Panc1 (cell line): ENCODE data around the gene CCDC15. TPM values are rescaled to one million over a fixed set of nuclear protein-coding genes. Genes with fewer than 3 reads are reported as not detected.
"Not testable (repeated sequence)": the region's sequence is repeated elsewhere in the genome, so short reads cannot be mapped to it uniquely, and the experiment has no call there.

Source experiments
- ATAC-seq: fragments of 200-7000 bp; cut with Tn5 transposase; 2 replicates; pipeline ENCODE4 v1.9.1; 2020; ENCODE audit warnings: mild to moderate bottlenecking, moderate library complexity
- BruUV-seq: library from RNA; stranded (reverse); fragments of 400-500 nt; replicated peaks from 2 replicates; lab custom pipeline; 2021; lab: Mats Ljungman, UMichigan
- CTCF ChIA-PET: fragments of 300-600 bp; sonication (Branson Sonifier 250); formaldehyde crosslinking; loops from one replicate; lab custom pipeline; 2022; ENCODE audit warnings: antibody characterized with exemption; lab: Charles Lee
- POLR2A ChIA-PET: fragments of 300-600 bp; sonication (Branson Sonifier 250); formaldehyde crosslinking; loops from one replicate; lab custom pipeline; 2022; ENCODE audit warnings: antibody characterized with exemption; lab: Charles Lee
- DNase-seq: peaks from one replicate; pipeline ENCODE4 v3.0.0-alpha.2; 2010; ENCODE audit warnings: low read depth, low spot score
- H3K27ac ChIP-seq: 2 replicates; pipeline ENCODE4 v1.5.1; 2011; ENCODE audit warnings: mild to moderate bottlenecking, low read length, inconsistent platforms
- H3K27me3 ChIP-seq: fragments of 200-500 bp; sonication (Bioruptor generic); 2 replicates; pipeline ENCODE4 v1.6.0; 2014; ENCODE audit warnings: low read length, inconsistent platforms; ENCODE audit not compliant: control insufficient read depth, insufficient read depth
- H3K36me3 ChIP-seq: fragments of 200-500 bp; sonication (Bioruptor generic); 2 replicates; pipeline ENCODE4 v1.5.1; 2014; ENCODE audit warnings: inconsistent platforms, mild to moderate bottlenecking, low read length, moderate library complexity; ENCODE audit not compliant: control insufficient read depth, insufficient read depth
- H3K4me1 ChIP-seq: 2 replicates; pipeline ENCODE4 v1.5.1; 2011; ENCODE audit warnings: inconsistent platforms, mild to moderate bottlenecking, low read length, moderate library complexity; ENCODE audit not compliant: control insufficient read depth, insufficient read depth
- H3K4me3 ChIP-seq, 2 experiments: 2 replicates each; pipeline ENCODE4 v1.5.1; 2011 to 2012; ENCODE audit warnings: low read depth in 2 of 2, low read length in 2 of 2, mild to moderate bottlenecking in 2 of 2, inconsistent platforms in 1 of 2, moderate library complexity in 1 of 2
- H3K9me3 ChIP-seq: fragments of 200-500 bp; sonication (Bioruptor generic); 2 replicates; pipeline ENCODE4 v1.5.1; 2014; ENCODE audit warnings: low read depth, mild to moderate bottlenecking, inconsistent platforms, low read length, moderate library complexity; ENCODE audit not compliant: control insufficient read depth, insufficient read depth
- POLR2AphosphoS5 ChIP-seq: IDR thresholded peaks from 2 replicates; pipeline ENCODE4 v1.6.1; 2012; ENCODE audit warnings: mild to moderate bottlenecking, low read depth, low read length, moderate library complexity
- SIN3A ChIP-seq: IDR thresholded peaks from 2 replicates; pipeline ENCODE4 v1.6.1; 2012; ENCODE audit warnings: low read depth, mild to moderate bottlenecking, low read length, moderate library complexity, borderline replicate concordance; ENCODE audit not compliant: insufficient read depth
- TCF7L2 ChIP-seq: IDR thresholded peaks from 2 replicates; pipeline ENCODE4 v1.6.1; 2011; ENCODE audit warnings: mild to moderate bottlenecking, low read depth, low read length, inconsistent platforms
- in situ Hi-C: cut with HindIII; loops from 2 replicates; pipeline ENCODE4 v1.10.0; 2016; ENCODE audit warnings: low sequenced_read_pairs, low pct_unique_long_range_greater_than_20kb
- intact Hi-C: fragments of 100-400 bp; cut with micrococcal nuclease; formaldehyde crosslinking; loops from one replicate; pipeline ENCODE4 v1.10.0; 2022; ENCODE audit not compliant: unreplicated experiment
- total RNA-seq: library from RNA; stranded (reverse); gene quantifications from one replicate; pipeline ENCODE4 v1.2.1, GENCODE V29; 2021; ENCODE audit not compliant: unreplicated experiment
- TF ChIP-seq, protein P1 (sequence below): fragments of 450-650 bp; IDR thresholded peaks from 2 replicates; pipeline ENCODE4 v1.5.1; 2017; ENCODE audit warnings: mild to moderate bottlenecking
- TF ChIP-seq, protein P2 (sequence below), 2 experiments: IDR thresholded peaks; 2 replicates each; pipeline ENCODE4 v1.6.1; 2011 to 2012; ENCODE audit warnings: low read depth in 2 of 2, control low read depth in 1 of 2, low read length in 1 of 2, mild to moderate bottlenecking in 1 of 2, moderate library complexity in 1 of 2; ENCODE audit not compliant: insufficient read depth in 1 of 2

Gene CCDC15
- total RNA-seq, 1 experiment from 2014 or later, result 2.8 TPM

DNA sequence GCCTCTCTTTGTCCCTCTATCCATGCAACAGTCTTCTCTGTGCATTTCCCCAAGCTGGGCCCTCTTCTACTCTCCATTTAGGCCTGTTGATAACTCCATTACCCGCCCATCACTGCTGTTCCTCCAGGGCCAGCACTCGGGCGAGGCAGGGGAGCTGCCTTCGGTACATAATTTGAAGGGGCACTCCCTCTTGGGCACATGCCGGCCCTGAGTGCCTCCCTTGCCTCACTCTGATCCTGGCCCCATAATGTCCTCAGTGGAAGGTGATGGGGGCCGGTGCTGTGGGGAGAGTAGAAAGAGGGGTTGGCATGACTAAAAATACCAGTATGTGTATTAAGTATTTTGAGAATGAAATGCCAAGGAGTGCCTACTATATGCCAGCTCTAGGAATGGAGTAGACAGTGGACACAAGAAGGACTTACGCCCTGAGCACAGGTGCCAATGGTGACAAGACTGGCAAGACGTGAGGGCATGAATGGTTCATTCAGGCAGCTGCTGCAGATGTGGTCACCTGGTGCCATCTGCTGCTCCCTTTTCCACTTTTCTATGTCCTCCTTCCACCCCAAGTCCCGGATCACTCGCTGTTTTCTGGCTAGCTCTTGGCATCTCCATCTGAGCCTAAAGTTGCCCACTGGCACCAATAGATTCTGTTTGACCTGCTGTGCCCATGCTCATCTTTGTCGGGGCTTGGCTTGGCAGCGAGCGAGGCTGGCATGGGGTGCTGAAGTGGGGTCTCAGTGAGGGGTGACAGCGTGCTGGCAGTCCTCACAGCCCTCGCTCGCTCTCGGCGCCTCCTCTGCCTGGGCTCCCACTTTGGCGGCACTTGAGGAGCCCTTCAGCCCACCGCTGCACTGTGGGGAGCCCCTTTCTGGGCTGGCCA is 134.8 kb downstream of the CCDC15 start:
- POLR2A ChIA-PET, result no interaction called here
- Histone ChIP-seq H3K27ac (no peak overlapping the region), H3K36me3 (no peaks in the 10 kb centered on the region), H3K9me3 (no peaks in the 10 kb centered on the region), H3K4me1 (no peaks in the 10 kb centered on the region), H3K27me3 (no peaks in the 10 kb centered on the region), H3K4me3 (no peak overlapping the region)
- no peak for DNase-seq
- BruUV-seq, result no TSS peak
- no peak for ATAC-seq
- intact Hi-C loops (no loop called here), in situ Hi-C loops (no loop called here)
- CTCF ChIA-PET, result no interaction called here
- TF ChIP-seq POLR2AphosphoS5 (no peak), TCF7L2 (no peak), SIN3A (no peak)
- TF ChIP-seq, protein P1, sequence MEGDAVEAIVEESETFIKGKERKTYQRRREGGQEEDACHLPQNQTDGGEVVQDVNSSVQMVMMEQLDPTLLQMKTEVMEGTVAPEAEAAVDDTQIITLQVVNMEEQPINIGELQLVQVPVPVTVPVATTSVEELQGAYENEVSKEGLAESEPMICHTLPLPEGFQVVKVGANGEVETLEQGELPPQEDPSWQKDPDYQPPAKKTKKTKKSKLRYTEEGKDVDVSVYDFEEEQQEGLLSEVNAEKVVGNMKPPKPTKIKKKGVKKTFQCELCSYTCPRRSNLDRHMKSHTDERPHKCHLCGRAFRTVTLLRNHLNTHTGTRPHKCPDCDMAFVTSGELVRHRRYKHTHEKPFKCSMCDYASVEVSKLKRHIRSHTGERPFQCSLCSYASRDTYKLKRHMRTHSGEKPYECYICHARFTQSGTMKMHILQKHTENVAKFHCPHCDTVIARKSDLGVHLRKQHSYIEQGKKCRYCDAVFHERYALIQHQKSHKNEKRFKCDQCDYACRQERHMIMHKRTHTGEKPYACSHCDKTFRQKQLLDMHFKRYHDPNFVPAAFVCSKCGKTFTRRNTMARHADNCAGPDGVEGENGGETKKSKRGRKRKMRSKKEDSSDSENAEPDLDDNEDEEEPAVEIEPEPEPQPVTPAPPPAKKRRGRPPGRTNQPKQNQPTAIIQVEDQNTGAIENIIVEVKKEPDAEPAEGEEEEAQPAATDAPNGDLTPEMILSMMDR, result no peak
- TF ChIP-seq, protein P2, sequence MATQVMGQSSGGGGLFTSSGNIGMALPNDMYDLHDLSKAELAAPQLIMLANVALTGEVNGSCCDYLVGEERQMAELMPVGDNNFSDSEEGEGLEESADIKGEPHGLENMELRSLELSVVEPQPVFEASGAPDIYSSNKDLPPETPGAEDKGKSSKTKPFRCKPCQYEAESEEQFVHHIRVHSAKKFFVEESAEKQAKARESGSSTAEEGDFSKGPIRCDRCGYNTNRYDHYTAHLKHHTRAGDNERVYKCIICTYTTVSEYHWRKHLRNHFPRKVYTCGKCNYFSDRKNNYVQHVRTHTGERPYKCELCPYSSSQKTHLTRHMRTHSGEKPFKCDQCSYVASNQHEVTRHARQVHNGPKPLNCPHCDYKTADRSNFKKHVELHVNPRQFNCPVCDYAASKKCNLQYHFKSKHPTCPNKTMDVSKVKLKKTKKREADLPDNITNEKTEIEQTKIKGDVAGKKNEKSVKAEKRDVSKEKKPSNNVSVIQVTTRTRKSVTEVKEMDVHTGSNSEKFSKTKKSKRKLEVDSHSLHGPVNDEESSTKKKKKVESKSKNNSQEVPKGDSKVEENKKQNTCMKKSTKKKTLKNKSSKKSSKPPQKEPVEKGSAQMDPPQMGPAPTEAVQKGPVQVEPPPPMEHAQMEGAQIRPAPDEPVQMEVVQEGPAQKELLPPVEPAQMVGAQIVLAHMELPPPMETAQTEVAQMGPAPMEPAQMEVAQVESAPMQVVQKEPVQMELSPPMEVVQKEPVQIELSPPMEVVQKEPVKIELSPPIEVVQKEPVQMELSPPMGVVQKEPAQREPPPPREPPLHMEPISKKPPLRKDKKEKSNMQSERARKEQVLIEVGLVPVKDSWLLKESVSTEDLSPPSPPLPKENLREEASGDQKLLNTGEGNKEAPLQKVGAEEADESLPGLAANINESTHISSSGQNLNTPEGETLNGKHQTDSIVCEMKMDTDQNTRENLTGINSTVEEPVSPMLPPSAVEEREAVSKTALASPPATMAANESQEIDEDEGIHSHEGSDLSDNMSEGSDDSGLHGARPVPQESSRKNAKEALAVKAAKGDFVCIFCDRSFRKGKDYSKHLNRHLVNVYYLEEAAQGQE (IDR thresholded peaks at IDR 0.05; ENCODE audit: insufficient read depth in 1 of 2, low read depth in 2 of 2, low read length in 1 of 2), result no peak

DNA sequence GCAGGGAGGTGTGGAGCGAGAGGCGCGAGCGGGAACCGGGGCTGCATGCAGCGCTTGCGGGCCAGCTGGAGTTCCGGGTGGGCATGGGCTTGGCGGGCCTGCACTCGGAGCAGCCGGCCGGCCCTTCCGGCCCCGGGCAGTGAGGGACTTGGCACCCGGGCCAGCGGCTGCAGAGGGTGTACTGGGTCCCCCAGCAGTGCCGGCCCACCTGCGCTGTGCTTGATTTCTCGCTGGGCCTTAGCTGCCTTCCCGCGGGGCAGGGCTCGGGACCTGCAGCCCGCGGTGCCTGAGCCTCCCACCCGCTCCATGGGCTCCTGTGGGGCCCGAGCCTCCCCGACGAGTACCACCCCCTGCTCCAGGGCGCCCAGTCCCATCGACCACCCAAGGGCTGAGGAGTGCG is 135.5 kb downstream of the CCDC15 start:
- POLR2A ChIA-PET, H3K9me3 ChIP-seq, BruUV-seq, intact Hi-C loops, CTCF ChIA-PET, in situ Hi-C loops, H3K27me3 ChIP-seq, H3K36me3 ChIP-seq, H3K4me3 ChIP-seq, ATAC-seq, DNase-seq, H3K4me1 ChIP-seq, H3K27ac ChIP-seq: not testable (repeated sequence)

DNA sequence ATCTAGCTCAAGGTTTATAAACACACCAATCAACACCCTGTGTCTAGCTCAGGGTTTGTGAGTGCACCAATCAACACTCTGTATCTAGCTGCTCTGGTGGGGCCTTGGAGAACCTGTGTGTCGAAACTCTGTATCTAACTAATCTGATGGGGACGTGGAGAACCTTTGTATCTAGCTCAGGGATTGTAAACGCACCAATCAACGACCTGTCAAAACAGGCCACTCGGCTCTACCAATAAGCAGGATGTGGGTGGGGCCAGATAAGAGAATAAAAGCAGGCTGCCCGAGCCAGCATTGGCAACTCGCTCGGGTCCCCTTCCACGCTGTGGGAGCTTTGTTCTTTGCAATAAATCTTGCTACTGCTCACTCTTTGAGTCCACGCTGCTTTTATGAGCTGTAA is 136.1 kb downstream of the CCDC15 start:
- POLR2A ChIA-PET, H3K36me3 ChIP-seq, H3K4me3 ChIP-seq, H3K4me1 ChIP-seq, H3K9me3 ChIP-seq, H3K27me3 ChIP-seq, H3K27ac ChIP-seq, BruUV-seq, ATAC-seq, in situ Hi-C loops, DNase-seq: not testable (repeated sequence)
- CTCF ChIA-PET, result interaction anchor here (1.3 to 1.4 kb wide), 2 partner anchors 21 to 315 kb away, joined by 6 to 7 read pairs; partner anchors contain the start of gene TMEM218
- intact Hi-C loops, result loop anchor here (5.0 kb wide), 1 partner anchor 312 kb away; no protein-coding TSS in a partner anchor
